HL-60 (cell line): ENCODE data around the gene EFCAB10.
A peak's percentile ranks its signal among the peaks of the same experiment; 100 is the strongest.
"Not testable (repeated sequence)": the region's sequence is repeated elsewhere in the genome, so short reads cannot be mapped to it uniquely, and the experiment has no call there.

ENCODE experiments used
- DNase-seq, 2 experiments: peaks; one replicate each; pipeline ENCODE4 v3.0.0-alpha.2; 2010 to 2020; ENCODE audit warnings: low read depth in 1 of 2, low spot score in 1 of 2
- H3K27ac ChIP-seq: fragments of 250-450 bp; sonication (Bioruptor Pico); replicated peaks from 2 replicates; pipeline ENCODE4 v1.5.1; 2020; ENCODE audit warnings: mild to moderate bottlenecking, moderate library complexity
- H3K27me3 ChIP-seq: fragments of 250-450 bp; sonication (Bioruptor Pico); 2 replicates; pipeline ENCODE4 v1.5.1; 2021; ENCODE audit warnings: mild to moderate bottlenecking, moderate library complexity; ENCODE audit not compliant: insufficient read depth, poor library complexity, severe bottlenecking
- H3K4me3 ChIP-seq: replicated peaks from 2 replicates; pipeline ENCODE4 v1.5.1; 2011; ENCODE audit warnings: mild to moderate bottlenecking, control low read depth, low read length; ENCODE audit not compliant: insufficient read depth
- GABPA ChIP-seq: IDR thresholded peaks from 2 replicates; pipeline ENCODE4 v1.6.1; 2012; ENCODE audit warnings: low read depth
- POLR2AphosphoS5 ChIP-seq: IDR thresholded peaks from 2 replicates; pipeline ENCODE4 v1.6.1; 2012; ENCODE audit warnings: low read depth
- SPI1 ChIP-seq: IDR thresholded peaks from 2 replicates; pipeline ENCODE4 v1.6.1; 2012; ENCODE audit warnings: low read depth, mild to moderate bottlenecking, borderline replicate concordance
- TF ChIP-seq, protein P1 (sequence below): IDR thresholded peaks from 2 replicates; pipeline ENCODE4 v1.6.1; 2012; ENCODE audit warnings: low read depth; ENCODE audit not compliant: insufficient replicate concordance
- TF ChIP-seq, protein P2 (sequence below): IDR thresholded peaks from one replicate; pipeline ENCODE4 v1.5.1; 2011; ENCODE audit warnings: low read length, control low read depth, inconsistent platforms; ENCODE audit not compliant: insufficient read depth

The EFCAB10 gene

DNA sequence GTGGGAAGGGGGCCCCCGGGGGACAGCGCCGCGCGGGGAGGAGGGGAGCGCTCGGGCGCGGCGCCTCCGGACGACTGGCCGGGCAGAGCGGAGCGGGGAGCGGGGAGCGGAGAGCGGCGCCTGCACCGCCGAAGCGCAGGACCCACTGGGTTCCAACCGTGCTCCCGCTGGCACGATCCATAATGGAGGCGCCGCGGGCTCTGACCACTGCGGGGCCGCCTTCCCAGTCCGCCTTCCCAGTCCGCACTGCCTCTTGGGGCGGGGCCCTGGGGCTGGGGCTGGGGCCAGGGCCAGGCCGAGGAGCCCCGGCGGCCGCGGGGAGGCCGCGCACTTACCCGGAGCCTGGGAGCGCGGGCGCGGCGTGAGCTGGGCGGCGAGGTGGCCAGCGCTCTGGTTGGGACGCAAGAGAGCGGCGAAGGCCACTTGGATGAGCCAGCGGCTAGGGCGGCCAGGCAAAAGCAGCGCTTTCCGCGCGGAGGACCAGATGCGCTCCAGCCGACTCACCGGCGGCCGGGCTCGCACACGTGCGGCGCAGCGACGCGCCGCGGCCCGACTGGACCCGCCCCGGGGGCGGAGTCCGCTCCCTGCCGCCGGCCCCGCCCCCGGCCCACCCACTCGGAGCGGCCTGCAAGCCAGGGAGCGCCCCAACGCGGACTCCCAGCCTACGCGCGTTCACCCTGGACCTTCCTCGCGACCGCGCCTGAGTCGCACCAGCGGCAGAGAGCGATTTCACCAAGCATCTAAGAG is 59.4 kb downstream of the EFCAB10 start, which contains the start of gene PUS7:
Gene PUS7 (minus strand): TSS at position 555 of the 747 bp plus-strand sequence. CDS start 13,759 bp downstream, outside the sequence.
- TF ChIP-seq, protein P1, sequence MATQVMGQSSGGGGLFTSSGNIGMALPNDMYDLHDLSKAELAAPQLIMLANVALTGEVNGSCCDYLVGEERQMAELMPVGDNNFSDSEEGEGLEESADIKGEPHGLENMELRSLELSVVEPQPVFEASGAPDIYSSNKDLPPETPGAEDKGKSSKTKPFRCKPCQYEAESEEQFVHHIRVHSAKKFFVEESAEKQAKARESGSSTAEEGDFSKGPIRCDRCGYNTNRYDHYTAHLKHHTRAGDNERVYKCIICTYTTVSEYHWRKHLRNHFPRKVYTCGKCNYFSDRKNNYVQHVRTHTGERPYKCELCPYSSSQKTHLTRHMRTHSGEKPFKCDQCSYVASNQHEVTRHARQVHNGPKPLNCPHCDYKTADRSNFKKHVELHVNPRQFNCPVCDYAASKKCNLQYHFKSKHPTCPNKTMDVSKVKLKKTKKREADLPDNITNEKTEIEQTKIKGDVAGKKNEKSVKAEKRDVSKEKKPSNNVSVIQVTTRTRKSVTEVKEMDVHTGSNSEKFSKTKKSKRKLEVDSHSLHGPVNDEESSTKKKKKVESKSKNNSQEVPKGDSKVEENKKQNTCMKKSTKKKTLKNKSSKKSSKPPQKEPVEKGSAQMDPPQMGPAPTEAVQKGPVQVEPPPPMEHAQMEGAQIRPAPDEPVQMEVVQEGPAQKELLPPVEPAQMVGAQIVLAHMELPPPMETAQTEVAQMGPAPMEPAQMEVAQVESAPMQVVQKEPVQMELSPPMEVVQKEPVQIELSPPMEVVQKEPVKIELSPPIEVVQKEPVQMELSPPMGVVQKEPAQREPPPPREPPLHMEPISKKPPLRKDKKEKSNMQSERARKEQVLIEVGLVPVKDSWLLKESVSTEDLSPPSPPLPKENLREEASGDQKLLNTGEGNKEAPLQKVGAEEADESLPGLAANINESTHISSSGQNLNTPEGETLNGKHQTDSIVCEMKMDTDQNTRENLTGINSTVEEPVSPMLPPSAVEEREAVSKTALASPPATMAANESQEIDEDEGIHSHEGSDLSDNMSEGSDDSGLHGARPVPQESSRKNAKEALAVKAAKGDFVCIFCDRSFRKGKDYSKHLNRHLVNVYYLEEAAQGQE: peak; percentile 14
- TF ChIP-seq POLR2AphosphoS5: peak; percentile 79; the same call in 1 of the 2 replicates
- no peak for TF ChIP-seq GABPA
- TF ChIP-seq SPI1: no peak
- TF ChIP-seq, protein P2, sequence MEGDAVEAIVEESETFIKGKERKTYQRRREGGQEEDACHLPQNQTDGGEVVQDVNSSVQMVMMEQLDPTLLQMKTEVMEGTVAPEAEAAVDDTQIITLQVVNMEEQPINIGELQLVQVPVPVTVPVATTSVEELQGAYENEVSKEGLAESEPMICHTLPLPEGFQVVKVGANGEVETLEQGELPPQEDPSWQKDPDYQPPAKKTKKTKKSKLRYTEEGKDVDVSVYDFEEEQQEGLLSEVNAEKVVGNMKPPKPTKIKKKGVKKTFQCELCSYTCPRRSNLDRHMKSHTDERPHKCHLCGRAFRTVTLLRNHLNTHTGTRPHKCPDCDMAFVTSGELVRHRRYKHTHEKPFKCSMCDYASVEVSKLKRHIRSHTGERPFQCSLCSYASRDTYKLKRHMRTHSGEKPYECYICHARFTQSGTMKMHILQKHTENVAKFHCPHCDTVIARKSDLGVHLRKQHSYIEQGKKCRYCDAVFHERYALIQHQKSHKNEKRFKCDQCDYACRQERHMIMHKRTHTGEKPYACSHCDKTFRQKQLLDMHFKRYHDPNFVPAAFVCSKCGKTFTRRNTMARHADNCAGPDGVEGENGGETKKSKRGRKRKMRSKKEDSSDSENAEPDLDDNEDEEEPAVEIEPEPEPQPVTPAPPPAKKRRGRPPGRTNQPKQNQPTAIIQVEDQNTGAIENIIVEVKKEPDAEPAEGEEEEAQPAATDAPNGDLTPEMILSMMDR: no peak
- peak; percentile 73 to 89 for DNase-seq
- H3K27me3 ChIP-seq: no peaks in the 10 kb centered on the region
- H3K27ac ChIP-seq: peak within 1 kb of the TSS; percentile 75
- H3K4me3 ChIP-seq: peak within 1 kb of the TSS; percentile 70

DNA sequence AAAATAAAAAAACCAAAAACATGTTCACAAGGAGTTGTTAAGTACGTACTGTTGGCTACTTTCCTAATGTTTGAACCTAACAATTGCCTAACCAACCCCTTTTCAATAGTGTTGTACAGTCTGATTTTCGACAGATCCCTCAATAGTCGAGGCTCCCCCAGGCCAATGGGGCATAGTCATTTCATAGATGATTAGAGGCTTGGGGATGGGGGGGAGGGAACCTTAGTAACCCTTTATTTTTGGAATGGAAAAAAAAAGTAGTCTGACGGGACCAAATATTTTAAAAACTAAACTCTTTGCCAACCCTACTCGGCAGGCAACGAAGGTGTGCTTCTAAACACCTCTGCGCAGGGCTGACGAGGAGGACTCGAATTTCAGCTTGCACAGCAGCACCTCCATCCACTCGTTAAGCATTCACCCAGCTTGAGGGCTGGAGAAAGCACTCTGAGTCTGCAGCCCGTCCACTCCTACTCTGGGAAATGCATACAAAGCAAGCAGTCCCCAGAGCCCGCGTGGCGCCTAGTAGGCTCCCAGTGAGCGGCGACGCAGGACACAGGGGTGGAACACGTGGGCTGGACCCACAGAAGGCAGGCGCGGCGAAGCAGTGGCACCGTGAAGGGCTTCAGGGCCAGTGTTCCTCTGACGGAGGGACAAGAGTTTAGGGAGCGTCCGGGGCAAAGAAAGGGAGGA is 60.1 kb downstream of the EFCAB10 start:
- DNase-seq: peak; percentile 51 to 66
- Histone ChIP-seq H3K4me3 (peak overlapping the region; percentile 70), H3K27ac (peak overlapping the region; percentile 75), H3K27me3 (no peaks in the 10 kb centered on the region)
- TF ChIP-seq, protein P2: no peak
- TF ChIP-seq POLR2AphosphoS5 (peak; percentile 20; the same call in 1 of the 2 replicates), SPI1 (no peak), GABPA (no peak)
- TF ChIP-seq, protein P1: no peak

DNA sequence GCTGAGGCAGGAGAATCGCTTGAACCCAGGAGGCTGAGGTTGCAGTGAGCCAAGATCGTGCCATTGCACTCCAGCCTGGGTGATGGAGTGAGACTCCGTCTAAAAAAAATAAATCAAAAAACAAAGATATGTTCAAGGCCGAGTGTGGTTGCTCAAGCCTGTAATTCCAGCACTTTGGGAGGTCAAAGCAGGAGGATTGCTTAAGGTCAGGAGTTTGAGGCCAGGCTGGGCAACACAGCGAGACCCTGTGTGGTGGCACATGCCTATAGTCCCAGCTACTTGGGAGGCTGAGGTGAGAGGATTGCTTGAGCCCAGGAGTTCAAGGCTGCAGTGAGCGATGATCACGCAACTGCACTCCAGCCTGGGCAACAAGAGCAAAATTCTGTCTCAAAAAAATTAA is 60.7 kb downstream of the EFCAB10 start:
- H3K27me3 ChIP-seq, DNase-seq: not testable (repeated sequence)
- peak overlapping the region; percentile 70 for H3K4me3 ChIP-seq
- H3K27ac ChIP-seq: peak overlapping the region; percentile 75

DNA sequence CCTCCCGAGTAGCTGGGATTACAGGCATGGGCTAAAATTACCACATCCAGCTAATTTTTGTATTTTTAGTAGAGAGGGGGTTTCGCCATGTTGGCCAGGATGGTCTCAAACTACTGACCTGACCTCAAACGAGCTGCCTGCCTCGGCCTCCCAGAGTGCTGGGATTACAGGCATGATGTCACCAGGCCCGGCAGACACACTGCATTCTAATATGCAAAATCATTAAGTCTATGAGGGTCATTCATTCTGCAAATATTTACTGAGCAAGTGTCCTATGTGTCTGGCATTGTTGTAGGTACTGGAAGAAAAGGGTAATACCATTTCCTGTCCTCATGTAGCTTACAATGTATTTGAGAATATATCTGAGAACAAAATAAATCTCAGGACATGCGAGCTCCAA is 61.9 kb downstream of the EFCAB10 start:
- TF ChIP-seq POLR2AphosphoS5 (no peak), GABPA (no peak), SPI1 (no peak)
- TF ChIP-seq, protein P2: no peak
- TF ChIP-seq, protein P1: no peak
- Histone ChIP-seq H3K27ac (no peak overlapping the region), H3K27me3 (no peaks in the 10 kb centered on the region), H3K4me3 (no peak overlapping the region)
- no peak for DNase-seq

DNA sequence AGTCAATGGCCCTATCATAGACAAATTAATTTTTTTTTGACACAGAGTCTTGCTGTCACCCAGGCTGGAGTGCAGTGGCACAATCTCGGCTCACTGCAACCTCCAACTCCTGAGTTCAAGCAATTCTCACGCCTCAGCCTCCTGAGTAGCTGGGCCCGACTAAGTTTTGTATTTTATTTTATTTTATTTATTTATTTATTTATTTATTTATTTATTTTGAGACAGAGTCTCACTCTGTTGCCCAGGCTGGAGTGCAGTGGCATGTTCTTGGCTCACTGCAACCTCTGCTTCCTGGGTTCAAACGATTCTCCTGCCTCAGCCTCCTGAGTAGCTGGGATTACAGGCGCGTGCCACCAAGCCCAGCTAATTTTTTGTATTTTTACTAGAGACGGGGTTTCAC is 65.7 kb downstream of the EFCAB10 start:
- not testable (repeated sequence) for H3K4me3 ChIP-seq, H3K27me3 ChIP-seq, DNase-seq, H3K27ac ChIP-seq
